AG04450 (cell line): ENCODE data around the gene PSMD11. TPM values are rescaled to one million over a fixed set of nuclear protein-coding genes. Genes with fewer than 3 reads are reported as not detected.
"Not testable (repeated sequence)": the region's sequence is repeated elsewhere in the genome, so short reads cannot be mapped to it uniquely, and the experiment has no call there.

ENCODE experiments used
- CTCF ChIA-PET: fragments of 300-600, 350-600 bp; formaldehyde crosslinking; extraction: SDS; loops from one replicate; lab custom pipeline; 2022; ENCODE audit warnings: antibody characterized with exemption, inconsistent platforms; lab: Charles Lee
- POLR2A ChIA-PET: fragments of 350-600 bp; formaldehyde crosslinking; extraction: SDS; loops from one replicate; lab custom pipeline; 2021; ENCODE audit warnings: antibody characterized with exemption, inconsistent platforms; lab: Yijun Ruan, JAX
- DNase-seq: peaks from one replicate; pipeline ENCODE4 v3.0.0-alpha.2; 2011; ENCODE audit warnings: low read depth, low spot score
- H3K27ac ChIP-seq: one replicate; pipeline ENCODE4 v1.5.1; 2012; ENCODE audit warnings: low read depth, low read length, control low read depth
- H3K27me3 ChIP-seq: one replicate; pipeline ENCODE4 v1.6.0; 2012; ENCODE audit warnings: low read length; ENCODE audit not compliant: control insufficient read depth, insufficient read depth
- H3K4me3 ChIP-seq: 2 replicates; pipeline ENCODE4 v1.5.1; 2011; ENCODE audit warnings: mild to moderate bottlenecking, low read depth, low read length, control low read depth
- H3K9me3 ChIP-seq: 2 replicates; pipeline ENCODE4 v1.5.1; 2012; ENCODE audit warnings: low read length; ENCODE audit not compliant: control insufficient read depth, insufficient read depth
- polyA minus RNA-seq: library from RNA; depleted of rRNA, polyadenylated mRNA; stranded (reverse); fragments of >200 nt; gene quantifications from 2 replicates; pipeline ENCODE4 v1.2.3, GENCODE V29; 2011; rRNA and poly(A)+ RNA removed
- polyA plus RNA-seq: library from polyadenylated mRNA; depleted of rRNA; stranded (reverse); fragments of >200 nt; gene quantifications from 2 replicates; pipeline ENCODE4 v1.2.3, GENCODE V29; 2011; rRNA removed
- TF ChIP-seq, protein P1 (sequence below): IDR thresholded peaks from 2 replicates; pipeline ENCODE4 v1.5.1; 2011; ENCODE audit warnings: low read depth, low read length, control low read depth, inconsistent platforms

The PSMD11 gene
- polyA plus RNA-seq = 85.0 and 99.0 TPM in 2 replicates
- 106 and 118 TPM in 2 replicates for polyA minus RNA-seq

DNA sequence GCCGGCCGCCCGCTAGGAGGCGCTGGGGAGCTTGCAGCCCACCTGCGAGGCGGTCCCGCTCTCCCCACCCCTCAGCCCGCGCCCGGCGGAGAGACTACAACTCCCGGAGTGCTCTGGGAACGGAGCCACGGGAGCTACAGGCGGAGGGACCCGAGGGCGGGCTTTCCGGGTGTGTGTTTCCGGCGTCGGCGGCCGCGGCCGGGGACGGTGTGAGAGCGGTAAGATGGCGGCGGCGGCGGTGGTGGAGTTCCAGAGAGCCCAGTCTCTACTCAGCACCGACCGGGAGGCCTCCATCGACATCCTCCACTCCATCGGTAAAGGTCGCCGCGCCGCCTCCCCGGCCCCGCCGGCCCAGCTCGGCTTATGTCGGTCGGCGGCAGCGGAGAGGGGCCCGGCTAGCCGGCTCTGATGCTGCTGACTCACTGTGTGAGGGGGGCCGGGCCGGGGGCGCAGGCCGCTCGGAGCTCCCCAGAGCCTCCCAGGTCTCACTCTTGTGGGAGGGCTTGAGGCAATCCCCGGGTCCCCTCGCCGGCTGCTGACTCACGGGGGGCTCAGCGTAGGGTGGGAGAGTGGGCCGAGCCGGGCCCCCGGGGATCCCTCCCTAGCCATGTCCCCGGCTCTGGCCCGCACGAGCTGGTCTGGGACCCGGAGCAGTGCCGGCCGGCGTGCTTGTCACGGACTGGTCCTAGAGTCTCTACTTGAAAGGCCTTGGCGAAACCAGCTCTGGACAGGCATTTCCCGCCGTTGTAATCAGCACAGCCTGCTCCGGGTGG lies at the start of gene PSMD11:
Gene PSMD11 (plus strand): TSS at position 210 of the 773 bp plus-strand sequence. CDS start 14 bp downstream, at position 224.
- TF ChIP-seq, protein P1, sequence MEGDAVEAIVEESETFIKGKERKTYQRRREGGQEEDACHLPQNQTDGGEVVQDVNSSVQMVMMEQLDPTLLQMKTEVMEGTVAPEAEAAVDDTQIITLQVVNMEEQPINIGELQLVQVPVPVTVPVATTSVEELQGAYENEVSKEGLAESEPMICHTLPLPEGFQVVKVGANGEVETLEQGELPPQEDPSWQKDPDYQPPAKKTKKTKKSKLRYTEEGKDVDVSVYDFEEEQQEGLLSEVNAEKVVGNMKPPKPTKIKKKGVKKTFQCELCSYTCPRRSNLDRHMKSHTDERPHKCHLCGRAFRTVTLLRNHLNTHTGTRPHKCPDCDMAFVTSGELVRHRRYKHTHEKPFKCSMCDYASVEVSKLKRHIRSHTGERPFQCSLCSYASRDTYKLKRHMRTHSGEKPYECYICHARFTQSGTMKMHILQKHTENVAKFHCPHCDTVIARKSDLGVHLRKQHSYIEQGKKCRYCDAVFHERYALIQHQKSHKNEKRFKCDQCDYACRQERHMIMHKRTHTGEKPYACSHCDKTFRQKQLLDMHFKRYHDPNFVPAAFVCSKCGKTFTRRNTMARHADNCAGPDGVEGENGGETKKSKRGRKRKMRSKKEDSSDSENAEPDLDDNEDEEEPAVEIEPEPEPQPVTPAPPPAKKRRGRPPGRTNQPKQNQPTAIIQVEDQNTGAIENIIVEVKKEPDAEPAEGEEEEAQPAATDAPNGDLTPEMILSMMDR = peak; percentile 86
- POLR2A ChIA-PET = interaction anchor here (0.6 to 1.2 kb wide), 6 partner anchors 11 to 53 kb away, joined by 3 to 4 read pairs (median 3); no protein-coding TSS in a partner anchor
- H3K27me3 ChIP-seq = peaks cover 7% of the 10 kb centered on the region
- no peaks in the 10 kb centered on the region; the same call in 1 of the 2 replicates for H3K9me3 ChIP-seq
- CTCF ChIA-PET = interaction anchor here (0.5 to 8.5 kb wide), 23 partner anchors 9 to 252 kb away, joined by 3 to 132 read pairs (median 4); no protein-coding TSS in a partner anchor
- DNase-seq = peak; percentile 88
- H3K27ac ChIP-seq = peak within 1 kb of the TSS; percentile 89
- peak within 1 kb of the TSS; percentile 92 for H3K4me3 ChIP-seq

DNA sequence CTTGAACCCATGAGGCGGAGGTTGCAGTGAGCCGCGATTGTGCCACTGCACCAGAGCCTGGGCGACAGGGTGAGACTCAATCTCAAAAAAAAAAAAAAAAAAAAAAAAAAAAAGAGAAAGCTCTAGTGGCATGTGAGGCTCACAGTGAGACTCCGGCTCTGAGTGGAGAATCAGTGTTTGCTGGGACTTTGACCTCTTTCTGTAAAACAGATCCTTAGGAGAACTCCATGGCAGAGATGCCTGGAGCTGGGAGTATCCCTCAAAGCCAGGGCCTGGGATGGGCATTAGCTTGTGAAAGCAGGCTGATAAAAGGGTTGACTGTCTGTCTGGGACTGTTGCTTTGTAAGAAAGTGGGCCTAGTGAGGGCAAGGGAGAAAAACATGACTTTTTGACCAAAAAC lies 48.0 kb upstream of the PSMD11 start:
- ChIA-PET POLR2A (interaction anchor here (0.7 kb wide), 2 partner anchors 24 to 144 kb away, joined by 5 to 8 read pairs; no protein-coding TSS in a partner anchor), CTCF (interaction anchor here (1.5 kb wide), 1 partner anchor 48 kb away, joined by 7 read pairs; the partner anchor contains the start of gene PSMD11)
- H3K9me3 ChIP-seq = no peaks in the 10 kb centered on the region
- no peak overlapping the region for H3K4me3 ChIP-seq
- no peak overlapping the region for H3K27ac ChIP-seq
- no peak for DNase-seq
- no peaks in the 10 kb centered on the region for H3K27me3 ChIP-seq
- TF ChIP-seq, protein P1 = no peak

DNA sequence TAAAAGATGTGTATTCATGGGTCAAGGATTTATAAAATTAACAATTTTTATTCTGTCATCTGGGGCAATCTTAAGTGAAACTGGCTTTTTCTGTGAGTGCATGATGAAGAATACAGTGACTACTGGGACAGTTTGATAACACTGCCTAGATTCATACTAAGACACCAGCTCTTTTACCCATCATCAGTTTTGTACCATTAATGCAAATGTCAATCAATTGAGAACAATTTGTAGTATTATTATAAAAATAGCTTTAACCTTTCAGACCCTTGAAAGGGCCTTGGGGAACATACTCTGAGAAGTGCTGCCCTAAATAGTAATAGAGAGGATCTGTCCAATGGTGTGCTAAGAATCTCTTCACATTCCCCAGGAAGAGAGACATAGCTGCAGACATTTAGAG lies 45.4 kb upstream of the PSMD11 start:
- Histone ChIP-seq H3K9me3 (no peaks in the 10 kb centered on the region), H3K4me3 (no peak overlapping the region), H3K27ac (no peak overlapping the region), H3K27me3 (no peaks in the 10 kb centered on the region)
- DNase-seq = no peak
- CTCF ChIA-PET = interaction anchor here (1.1 to 1.3 kb wide), 2 partner anchors 9 to 45 kb away, joined by 4 to 5 read pairs; partner anchors contain the start of gene PSMD11
- POLR2A ChIA-PET = interaction anchor here (0.7 kb wide), 1 partner anchor 42 kb away, joined by 3 read pairs; no protein-coding TSS in a partner anchor
- TF ChIP-seq, protein P1 = no peak

DNA sequence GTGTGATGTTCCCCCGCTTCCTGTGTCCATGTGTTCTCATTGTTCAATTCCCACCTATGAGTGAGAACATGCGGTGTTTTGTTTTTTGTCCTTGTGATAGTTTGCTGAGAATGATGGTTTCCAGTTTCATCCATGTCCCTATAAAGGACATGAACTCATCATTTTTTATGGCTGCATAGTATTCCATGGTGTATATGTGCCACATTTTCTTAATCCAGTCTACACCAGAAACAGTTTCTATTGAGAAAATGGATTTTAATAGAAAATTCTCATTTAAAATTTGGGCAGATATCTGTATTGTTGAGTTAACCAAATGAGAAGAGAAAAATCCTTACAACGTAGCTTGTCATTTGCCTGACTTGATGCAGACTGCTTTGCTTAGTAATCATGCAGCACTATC lies 34.2 kb upstream of the PSMD11 start:
- H3K9me3 ChIP-seq, DNase-seq, POLR2A ChIA-PET, CTCF ChIA-PET, H3K27me3 ChIP-seq, H3K27ac ChIP-seq, H3K4me3 ChIP-seq: not testable (repeated sequence)

DNA sequence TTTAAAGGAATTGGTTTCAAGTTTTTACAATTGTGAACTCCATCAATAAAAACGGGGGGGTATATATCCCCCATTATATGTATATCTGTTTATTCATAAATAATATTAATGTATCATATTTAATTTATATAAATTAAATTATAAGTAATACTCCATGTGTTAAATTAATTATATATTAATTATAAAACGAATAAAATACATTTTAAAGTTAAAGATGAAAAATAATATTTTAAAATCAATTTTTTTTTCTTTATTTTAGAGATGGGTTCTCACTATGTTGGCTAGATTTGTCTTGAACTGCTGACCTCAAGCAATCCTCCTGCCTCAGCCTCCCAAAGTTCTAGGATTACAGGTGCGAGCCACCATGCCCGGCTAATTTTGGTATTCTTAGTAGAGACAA lies 17.4 kb upstream of the PSMD11 start:
- no peak overlapping the region for H3K4me3 ChIP-seq
- ChIA-PET POLR2A (no interaction called here), CTCF (no interaction called here)
- peaks cover 2% of the 10 kb centered on the region for H3K27me3 ChIP-seq
- H3K27ac ChIP-seq = no peak overlapping the region
- H3K9me3 ChIP-seq = peaks cover 8% of the 10 kb centered on the region
- DNase-seq = no peak
- TF ChIP-seq, protein P1 = no peak
